ENCODE results near the gene NOC3L.

DNA sequence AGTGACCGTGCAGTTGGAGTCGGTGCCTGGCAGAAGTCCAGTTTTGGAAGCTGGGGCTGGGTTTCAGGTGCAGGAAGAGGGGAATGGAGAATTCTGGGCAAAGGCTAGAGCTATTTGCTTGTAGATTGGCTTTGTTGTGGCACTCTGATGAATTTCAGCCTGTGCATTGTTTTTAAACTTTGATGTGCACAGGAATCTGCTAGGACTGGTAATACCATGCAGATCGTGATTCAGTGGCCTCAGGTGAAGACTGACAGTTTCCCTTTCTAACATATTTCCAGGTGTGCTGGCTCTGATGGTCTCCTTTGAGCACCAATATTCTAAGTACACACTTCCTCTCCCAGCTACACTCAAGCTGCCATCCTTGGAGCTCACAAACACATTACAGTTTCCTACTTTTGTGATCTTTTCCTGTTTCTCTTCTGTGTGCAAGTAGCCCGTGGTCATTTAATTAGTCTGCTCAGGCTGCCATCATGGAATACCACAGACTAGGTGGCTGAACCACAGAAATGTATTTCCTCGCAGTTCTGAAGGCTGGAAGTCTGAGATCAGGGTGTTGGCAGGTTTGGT, 55.6 kb downstream of the NOC3L start:
- TF ChIP-seq EZH2 (IDR thresholded peaks at IDR 0.05; ENCODE audit: low read length): no peak
- TF ChIP-seq, protein P1, sequence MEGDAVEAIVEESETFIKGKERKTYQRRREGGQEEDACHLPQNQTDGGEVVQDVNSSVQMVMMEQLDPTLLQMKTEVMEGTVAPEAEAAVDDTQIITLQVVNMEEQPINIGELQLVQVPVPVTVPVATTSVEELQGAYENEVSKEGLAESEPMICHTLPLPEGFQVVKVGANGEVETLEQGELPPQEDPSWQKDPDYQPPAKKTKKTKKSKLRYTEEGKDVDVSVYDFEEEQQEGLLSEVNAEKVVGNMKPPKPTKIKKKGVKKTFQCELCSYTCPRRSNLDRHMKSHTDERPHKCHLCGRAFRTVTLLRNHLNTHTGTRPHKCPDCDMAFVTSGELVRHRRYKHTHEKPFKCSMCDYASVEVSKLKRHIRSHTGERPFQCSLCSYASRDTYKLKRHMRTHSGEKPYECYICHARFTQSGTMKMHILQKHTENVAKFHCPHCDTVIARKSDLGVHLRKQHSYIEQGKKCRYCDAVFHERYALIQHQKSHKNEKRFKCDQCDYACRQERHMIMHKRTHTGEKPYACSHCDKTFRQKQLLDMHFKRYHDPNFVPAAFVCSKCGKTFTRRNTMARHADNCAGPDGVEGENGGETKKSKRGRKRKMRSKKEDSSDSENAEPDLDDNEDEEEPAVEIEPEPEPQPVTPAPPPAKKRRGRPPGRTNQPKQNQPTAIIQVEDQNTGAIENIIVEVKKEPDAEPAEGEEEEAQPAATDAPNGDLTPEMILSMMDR (optimal IDR thresholded peaks at IDR 0.05 in 1 of 3, IDR thresholded peaks at IDR 0.05 in 1 of 3, conservative IDR thresholded peaks at IDR 0.05 in 1 of 3; ENCODE audit: extremely low read depth in 1 of 3, insufficient read depth in 2 of 3, low read length in 3 of 3): no peak
